ENCODE data around the gene RHBDF2.

The RHBDF2 gene

DNA sequence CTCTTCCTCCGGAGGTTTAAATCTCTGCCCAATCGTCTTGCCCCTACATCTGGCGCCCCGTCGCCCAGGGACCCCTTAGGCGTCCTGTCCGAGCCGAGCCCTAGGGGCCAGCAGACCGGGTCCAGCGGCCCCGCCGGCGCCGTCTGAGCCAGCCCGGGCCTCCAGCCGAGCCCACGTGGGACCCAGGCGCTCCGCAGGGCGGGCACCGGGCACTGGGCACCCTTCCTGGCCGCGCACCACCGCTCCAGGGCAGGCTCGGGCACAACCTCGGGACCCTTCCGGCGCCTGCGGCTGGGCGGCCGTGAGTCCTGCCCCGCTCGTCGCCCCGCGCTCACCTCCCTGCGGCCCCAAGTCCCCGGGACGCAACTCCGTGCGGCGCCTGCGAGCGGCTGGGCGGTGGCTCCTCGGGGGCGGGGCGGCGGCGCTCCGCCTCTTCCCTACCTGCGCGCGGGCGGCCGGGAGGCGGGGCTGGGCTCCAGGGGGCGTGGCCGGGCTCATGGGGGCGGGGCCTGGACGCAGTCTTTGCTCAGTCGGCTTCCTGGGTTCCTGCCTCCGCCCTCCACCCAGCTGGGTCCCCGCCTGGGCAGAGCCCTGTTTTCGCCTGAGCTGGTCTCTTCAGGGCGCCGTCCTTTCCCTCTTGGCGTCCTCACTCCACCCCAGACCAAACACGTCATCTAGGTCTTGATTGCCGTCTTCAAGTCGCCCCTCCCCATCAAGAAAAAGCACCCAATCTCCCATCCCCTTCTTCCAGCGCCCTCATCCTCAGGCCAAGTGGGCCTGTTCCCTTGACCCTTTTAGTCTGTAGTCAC, at the start of gene RHBDF2:
TSS of gene RHBDF2 (minus strand) at position 406 of the 809 bp plus-strand sequence. CDS start 19,899 bp downstream, outside the sequence.
- peak; percentile 96 for DNase-seq (ENCODE audit: low spot score)

DNA sequence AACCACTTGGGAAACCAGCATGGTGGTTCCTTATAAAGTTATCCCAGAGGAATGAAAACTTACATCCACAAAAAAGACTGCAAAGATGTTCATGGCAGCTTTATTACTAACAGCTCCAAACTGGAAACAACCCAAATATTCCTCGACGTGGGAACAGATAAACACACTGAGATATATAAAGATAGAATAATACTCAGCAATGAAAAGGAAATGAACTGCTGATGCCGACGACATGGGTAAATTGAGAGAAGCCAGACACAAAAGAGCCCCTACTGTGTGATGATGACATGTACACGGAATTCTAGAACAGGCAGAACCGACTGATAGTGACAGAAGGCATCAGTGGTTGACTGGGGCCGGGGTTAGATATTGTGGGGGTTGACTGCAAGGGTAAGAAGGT, 48.3 kb upstream of the RHBDF2 start:
- DNase-seq (ENCODE audit: low spot score) = no peak

DNA sequence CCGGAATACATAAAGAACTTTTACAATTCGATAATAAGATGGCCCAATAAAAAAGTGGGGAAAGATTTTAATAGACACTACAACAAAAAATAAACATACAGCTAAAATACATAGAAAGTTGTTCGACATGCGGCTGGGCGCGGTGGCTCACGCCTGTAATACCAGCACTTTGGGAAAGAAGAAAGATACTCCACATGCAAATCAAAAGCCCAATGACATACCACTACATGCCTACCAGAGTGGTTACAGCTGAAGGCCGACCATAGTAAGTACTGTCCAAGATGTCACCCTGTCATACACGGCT, 47.9 kb upstream of the RHBDF2 start:
- DNase-seq (ENCODE audit: low spot score) = no peak

DNA sequence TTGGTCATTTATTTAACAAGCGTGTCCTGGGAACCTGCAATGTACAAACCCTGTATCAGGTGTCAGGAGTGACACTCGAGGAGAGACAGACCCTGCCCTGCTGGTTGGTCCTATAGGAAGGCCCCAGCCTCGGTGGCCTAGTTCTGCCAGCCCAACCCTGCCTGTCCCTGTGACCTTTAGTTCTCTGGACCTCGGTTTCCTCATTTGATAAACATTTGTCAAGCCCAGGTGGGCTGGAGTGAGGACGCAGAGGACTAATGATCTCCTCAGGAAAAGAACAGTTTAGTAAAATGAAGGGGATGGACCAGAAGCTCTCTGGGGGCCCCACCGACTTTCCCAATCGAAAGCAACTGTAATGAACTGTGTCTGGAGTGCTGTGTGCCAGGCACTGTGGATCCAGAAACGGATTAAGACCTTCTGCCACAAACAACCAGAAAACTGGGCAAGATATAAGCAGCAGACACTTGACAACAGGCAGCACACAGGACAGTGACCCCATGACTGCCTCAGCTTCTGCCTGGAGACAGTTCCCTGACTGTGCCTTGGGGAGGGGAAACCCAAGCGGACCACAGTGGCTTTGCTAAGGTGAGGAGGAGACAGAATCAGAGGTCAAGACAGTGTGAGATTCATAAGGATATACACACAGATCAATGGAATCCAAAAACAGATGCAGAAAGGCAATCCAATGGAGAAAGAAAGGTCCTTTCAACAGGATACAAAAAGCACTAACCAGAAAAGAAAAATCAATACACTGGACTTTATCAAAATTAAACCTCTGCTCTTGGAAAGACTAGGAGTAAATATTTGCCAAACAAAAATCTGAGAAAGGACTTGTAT, 47.4 kb upstream of the RHBDF2 start:
- DNase-seq (ENCODE audit: low spot score) = no peak

DNA sequence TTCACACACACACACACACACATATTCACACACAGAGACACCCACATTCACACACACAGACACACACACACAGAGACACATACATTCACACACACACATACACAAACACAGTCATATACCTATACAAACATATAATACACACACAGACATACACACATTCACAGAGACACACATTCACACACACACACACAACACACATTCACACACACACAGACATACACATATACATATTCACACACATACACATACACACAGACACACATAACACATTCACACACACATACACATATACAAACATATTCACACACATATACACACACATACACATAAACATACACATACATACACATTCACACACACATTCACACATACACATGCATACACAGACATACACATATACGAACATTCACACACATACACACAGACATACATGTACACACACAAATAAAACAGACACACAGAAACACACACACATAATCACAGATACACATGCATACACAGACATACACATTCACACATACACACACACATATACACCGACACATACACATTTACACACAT, 46.5 kb upstream of the RHBDF2 start:
- DNase-seq (ENCODE audit: low spot score) = no peak

DNA sequence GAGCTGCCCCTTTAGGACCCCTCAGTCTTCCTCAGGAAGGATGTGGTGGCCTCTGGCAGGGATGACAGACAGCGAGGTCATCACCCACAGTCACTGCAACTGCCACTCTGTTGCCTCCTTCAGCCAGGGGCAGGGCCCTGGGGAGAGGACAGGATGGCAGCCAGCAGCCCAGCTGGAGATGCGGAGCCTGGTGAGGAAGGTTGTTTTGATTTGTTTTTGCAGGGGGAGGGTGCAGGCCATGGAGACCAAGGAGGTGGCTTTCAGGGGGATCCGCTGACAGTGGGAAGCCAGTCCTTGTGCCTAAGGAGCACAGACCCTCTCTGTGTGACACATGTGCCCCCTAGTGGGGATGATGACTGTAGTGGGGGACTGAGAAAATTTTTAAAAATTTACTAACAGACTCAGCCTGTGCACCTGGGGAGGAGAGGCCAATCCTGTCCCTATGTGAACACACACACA, 46.0 kb upstream of the RHBDF2 start:
- peak; percentile 65 for DNase-seq (ENCODE audit: low spot score)

DNA sequence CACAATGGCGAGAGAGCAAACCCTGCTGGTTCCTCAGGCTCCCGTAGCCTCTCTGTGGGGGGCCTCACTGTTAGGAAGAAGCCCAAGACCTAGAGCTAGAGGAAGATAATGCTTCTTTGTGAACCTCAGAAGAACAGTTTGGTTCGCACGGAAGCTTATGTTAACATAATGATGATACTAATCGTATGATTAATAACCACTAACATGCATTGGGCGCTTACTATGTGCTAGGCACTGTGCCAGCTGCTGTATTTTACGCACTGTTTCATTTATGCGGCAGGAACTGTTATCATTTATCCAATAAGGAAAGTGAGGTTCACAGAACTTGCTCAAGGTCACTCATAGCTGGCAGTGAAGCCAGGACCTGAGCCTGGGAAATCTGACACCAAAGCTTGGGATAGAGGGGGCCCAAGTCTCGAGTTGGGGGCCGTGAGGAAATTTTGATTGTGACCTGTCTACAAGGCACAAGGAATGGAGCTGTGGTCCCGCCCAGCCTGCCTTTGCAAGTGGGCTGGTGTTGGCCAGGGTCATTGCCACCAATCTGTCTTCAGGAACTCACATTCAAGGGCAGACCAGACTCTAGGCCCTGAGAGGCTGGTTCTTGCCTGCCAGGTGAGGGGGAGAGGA, 45.4 kb upstream of the RHBDF2 start:
- no peak for DNase-seq (ENCODE audit: low spot score)

DNA sequence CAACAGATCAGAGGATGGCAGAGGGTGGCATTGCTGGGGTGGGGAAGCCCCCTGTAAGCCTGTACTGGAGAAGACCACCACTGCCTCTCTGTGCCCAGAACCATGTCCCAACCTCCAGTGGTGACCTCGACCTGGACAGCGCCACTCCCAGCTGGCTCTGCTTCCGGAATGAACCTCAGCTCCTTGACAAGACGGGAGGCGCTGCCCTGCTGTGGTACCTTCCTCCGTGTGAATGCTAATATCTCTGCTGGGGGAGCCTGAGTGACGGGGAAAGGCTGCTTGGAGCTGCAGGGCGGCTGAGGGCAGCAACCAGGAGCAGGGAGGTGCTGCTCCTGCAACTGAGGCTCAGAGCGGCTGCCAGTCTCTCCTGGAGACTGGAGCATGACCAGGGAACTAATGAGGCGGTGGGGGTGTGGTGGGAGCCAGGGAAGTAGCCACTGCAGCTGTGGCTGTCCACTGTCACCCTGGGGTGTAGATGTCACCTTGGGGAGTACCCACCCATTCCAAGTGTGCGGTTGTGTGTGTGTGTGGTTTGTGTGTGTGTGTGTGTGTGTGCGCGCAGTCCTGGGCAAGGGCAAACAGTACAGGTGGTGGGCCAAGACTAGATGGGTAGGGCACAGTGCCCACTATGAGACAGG, 44.8 kb upstream of the RHBDF2 start:
- DNase-seq (ENCODE audit: low spot score) = no peak

DNA sequence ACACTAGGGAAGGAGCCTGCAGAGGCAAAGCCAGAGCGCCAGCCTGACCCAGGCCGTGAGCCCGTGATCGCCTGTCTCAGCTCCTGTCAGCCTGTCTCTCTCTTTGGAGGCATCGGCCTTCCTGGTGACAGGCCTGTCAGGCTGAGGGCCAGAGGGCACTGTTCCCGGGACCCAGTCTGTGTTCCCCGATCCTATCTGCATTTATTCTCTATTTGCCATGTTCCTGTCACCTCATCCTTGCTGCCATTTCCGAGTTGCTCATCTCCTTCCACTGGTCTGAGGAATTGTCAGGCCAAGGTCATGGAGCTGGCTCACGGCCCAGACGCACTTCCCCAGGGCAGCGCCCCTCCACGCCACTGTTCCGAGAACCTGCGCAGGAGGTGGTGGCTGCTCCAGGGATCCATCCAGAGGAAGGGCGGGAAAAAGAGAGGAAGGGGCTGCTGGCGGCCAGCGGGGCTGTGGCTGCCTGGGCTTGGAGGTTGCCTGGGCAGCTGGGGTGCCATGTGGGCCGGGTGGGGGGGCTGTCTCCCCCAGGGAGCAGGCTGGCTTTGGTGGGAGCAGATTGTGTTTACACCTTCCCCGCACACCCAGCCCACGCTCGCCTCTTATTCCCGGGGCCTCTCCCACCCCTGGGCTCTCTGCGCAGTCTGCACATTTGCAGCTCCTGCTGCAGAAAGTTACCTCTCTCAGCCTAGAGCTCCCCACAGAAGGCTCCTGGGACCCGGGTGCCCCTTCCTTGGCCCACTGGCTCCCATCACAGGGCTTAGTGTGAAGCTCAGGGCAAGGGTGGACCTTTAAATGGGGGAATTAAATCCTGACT, 43.5 kb upstream of the RHBDF2 start:
- no peak for DNase-seq (ENCODE audit: low spot score)

DNA sequence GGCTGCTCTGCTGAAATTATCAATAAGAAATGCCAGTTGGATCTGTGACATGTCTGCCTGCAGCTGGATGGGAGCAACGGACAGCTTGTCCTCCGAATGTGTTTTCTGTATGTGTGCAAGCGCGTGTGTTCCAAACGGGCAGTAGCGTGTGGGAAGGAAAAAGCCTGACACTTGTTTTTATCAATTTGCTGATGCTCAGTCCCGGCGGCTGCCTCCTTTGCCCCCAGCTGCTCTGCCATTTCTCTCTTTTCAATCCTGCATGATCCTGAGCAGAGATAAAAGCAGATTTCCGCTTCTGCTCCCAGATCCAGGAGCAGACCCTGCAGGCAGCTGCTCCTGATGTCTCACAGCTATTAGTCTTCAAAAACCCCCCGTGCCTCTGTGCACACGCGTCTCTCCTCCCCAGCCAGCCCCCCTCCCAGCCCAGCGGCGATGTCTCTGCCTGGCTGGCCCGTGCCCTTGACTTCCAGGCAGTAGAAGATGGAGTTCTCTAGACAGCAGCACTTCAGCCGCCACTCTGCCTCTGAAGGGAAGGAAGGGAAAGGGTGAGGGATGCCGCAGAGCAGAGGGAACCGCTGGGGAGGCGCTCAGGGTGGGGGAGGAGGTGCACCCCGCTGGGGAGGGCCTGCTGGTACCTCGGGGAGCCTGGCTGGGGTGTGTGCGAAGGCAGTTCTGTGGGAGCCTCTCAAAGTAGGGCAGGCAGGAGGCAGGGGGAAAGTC, 42.8 kb upstream of the RHBDF2 start:
- DNase-seq (ENCODE audit: low spot score) = no peak

DNA sequence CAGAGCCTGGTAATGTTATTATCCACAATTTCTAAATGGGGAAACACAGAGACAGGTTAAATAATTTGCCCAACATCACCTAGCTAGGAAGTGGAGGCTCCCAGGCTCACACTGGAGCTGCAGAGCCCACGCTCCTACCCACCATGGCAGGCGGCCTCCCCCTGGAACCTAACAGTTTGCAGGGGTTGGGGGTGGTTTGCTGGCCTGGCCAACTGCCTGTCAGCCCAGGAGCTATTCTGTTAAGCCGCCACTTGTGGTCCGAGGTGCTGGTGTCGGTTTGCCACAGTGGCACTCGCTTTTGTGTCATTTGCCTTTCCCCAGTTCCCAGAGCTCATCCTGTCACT, 42.2 kb upstream of the RHBDF2 start:
- DNase-seq (ENCODE audit: low spot score) = no peak

DNA sequence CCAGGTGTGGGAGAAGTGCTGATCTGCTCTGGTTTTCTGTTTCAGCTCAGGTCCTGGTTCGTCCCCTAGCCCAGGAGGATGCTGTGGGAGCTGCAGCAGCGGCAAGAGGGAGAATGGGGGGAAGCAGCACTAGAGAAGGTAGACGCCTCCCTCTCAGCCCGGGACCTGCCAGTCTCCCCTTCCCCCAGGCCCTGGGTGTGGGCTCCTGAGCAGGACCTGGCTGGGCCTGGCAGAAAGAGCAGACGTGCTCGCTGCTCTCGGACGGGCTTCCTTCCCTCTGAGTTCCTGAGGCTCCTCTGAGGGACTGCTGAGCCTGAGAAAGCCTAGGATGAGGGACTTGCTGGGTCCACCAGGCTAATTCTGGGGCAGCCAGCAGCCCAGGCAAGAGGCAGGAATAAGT, 41.8 kb upstream of the RHBDF2 start:
- no peak for DNase-seq (ENCODE audit: low spot score)

DNA sequence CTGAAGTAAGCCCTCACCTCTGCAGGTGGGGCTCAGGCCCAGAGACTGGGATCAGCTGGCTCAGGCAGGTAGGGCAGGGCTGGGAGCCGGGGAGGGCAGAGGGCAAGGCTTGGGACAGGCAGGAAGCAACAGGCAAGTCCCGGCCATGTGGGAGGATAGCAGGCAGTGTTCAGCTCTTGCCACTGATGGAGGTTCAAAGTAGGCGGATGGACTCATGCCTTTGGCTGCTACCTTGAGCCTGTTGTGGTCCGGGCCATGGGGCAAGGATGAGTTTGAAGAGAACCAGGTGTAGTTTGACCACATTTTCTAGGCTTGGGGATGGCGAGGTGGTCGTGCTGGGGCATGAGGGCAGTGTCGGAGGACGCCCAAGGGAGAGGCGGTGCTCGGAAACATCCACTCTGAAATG, 41.3 kb upstream of the RHBDF2 start:
- DNase-seq (ENCODE audit: low spot score) = no peak

DNA sequence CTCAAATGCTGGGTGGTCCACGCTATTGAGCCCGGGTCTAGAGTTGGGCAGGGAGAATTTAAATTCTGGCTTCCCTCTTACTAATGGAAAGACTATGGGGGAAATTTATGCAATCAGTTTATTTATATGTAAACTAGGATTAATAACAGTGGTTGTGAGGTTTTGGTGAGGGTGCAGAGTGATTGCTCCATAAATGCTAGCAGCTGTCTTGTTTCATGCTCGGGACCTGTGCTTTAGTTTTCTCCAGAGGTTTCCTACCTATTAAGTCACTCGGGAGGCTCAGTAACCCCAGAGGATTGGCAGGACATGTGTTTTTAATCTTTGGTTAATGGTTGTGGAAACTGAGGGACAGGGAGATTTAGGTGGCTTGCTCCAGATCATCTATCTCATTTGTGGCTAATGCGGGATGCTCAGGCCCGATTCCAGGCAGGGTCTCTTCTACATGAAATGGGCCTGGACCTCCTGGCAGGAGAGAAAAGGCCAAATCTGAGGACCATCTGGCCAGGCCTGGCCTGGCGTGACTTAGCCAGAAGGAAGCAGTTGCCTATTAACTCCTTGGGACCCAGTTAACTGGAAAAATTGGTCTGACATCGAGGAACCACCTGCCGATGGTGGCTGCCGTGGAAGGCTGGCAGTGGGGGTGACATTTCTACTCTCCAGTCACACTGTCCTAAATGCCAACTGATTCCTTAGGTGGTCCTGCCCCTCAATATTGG, 40.7 kb upstream of the RHBDF2 start:
- DNase-seq (ENCODE audit: low spot score) = no peak

DNA sequence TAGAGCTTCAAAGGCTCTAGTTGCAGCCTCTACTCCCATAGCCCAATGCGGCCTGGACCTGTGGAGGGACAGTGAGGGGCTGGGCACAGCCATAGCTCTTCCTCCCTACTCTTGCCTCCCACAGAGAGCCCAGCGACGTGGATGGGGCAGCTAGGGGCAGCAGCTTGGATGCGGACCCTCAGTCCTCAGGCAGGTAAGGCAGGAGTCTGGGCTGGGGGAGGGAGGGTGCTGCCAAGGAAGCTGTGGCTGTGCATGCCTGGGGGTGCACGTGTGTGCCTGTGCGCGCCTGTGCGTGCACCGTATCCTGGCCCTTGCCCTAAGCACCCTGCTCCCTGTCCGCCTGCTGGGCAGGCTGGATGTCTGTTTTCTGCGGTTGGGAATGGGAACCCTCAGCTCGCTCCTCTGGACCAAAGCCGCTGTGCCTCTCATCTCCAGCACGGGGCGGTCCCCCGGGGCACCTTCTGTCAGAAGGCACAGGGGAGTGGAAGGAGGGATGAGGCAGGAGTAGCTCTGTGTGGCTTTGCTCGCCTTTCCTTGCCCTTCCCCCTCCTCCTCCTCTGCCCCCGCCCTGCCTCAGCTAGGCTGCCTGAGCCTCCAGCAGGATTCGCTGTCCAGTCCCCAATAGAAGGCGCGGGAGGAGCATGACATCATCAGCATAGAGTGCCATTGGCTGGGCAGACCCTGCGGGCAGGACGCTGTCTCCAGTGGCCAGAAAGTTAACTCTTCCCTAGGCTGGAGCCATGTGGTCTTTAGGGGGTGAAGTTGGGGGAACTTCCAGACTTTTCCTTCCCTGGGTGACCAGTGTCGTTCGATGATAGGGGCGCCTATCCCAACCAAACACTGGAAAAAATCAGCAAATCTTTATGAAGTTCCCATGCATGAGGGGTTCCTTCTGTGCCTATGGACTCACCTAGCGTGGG, 39.4 kb upstream of the RHBDF2 start:
- DNase-seq (ENCODE audit: low spot score) = no peak

DNA sequence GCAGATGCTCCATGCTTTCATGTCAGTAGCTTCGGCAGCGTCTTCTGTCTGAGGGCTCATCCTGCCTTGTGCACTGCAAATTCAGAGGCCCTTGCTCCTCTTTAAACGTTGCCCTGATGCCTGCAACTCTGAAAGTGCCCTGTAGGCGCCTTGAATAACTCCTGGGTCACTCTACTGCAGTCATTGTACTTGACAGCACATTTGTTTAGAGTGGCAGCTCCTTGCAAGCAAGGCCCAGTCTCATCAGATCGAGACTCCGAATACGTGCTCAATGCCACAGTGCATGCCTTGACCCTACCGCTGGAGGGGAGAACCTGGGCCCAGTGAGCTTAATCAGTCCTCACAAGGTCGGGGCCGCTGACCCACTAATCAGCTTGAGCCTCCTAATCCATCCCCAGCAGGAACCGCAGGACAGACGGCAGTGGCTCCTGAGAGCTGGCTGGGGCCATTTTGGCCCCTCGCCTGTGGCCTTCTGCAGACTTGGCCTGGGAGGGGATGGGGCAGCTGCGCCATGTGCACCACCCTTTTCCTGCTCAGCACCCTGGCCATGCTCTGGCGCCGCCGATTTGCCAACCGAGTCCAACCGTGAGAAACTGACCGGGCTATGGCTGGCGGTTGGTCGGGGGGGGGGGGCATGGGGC, 38.5 kb upstream of the RHBDF2 start, which contains the start of gene PRCD:
TSS of gene PRCD (plus strand) at position 414 of the 641 bp plus-strand sequence. CDS start at position 512, 98 bp downstream.
- no peak for DNase-seq (ENCODE audit: low spot score)

DNA sequence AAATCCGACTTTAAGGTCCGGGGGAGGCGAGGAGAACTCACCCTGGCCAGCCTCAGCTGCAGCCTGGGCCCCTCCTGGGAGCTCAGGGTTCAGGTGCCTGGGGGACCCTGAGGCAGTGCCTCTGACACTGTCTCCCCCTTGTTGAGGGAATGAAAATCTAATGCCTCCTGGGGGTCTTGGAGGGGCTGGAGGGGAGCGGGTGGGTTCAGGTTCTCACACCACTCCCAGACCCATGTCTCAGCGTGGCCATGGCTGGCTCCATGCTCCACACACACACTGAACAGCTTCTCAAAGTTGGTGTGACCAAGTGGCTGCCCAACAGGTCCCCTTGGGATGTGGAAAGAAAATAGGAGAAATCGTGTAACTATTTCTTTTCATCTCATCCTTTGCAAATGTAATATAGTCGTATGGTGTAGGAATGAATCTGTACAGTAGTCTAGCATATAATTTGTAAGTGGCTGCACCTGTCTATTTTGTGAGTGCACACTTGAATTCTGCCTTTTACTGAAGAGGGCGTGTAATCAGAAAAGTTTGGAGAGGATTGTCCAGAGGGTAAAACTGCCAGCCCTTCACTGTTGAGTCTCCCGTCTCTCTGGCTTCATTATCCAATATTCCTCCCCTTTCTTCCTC, 37.8 kb upstream of the RHBDF2 start:
- no peak for DNase-seq (ENCODE audit: low spot score)
